SK-N-SH (cell line): ENCODE results near the gene IL17RB. TPM values are rescaled to one million over a fixed set of nuclear protein-coding genes. Genes with fewer than 3 reads are reported as not detected.

Experiments
- CTCF ChIA-PET: fragments of 300-600, 350-600 bp; formaldehyde crosslinking; extraction: SDS; loops from one replicate; lab custom pipeline; 2021; lab: Yijun Ruan, JAX
- POLR2A ChIA-PET: fragments of 350-600 bp; sonication (Branson Sonifier 250); formaldehyde crosslinking; extraction: SDS; loops from one replicate; lab custom pipeline; 2020; ENCODE audit warnings: antibody characterized with exemption, inconsistent platforms; lab: Yijun Ruan, JAX
- DNase-seq: peaks from one replicate; pipeline ENCODE4 v3.0.0; 2012
- H2AFZ ChIP-seq: fragments of 200-600 bp; sonication (generic); 2 replicates; pipeline ENCODE4 v1.8.1; 2016; ENCODE audit warnings: antibody characterized with exemption, mild to moderate bottlenecking, low read depth
- H3F3A ChIP-seq: fragments of 200-600 bp; sonication (generic); replicated peaks from 2 replicates; pipeline ENCODE3; 2016; ENCODE audit warnings: antibody characterized with exemption, mild to moderate bottlenecking; ENCODE audit not compliant: insufficient read depth
- H3K27ac ChIP-seq, 2 experiments: fragments of 200-500 bp in 1 of 2; fragments of 200-600 bp in 1 of 2; sonication (Bioruptor generic) in 1 of 2; sonication (generic), shearing (Covaris generic) in 1 of 2; 2 replicates each; pipeline versions ENCODE4 v1.5.1 to v1.6.1; 2014 to 2016; ENCODE audit warnings: low read depth in 2 of 2, inconsistent platforms in 1 of 2, low read length in 1 of 2, mild to moderate bottlenecking in 1 of 2, mixed read lengths in 1 of 2
- H3K27me3 ChIP-seq: fragments of 200-600 bp; sonication (generic), shearing (Covaris generic); 2 replicates; pipeline ENCODE4 v1.6.1; 2016; ENCODE audit warnings: mixed run types; ENCODE audit not compliant: insufficient read depth
- H3K36me3 ChIP-seq, 2 experiments: fragments of 200-500 bp in 1 of 2; fragments of 200-600 bp in 1 of 2; sonication (Bioruptor generic) in 1 of 2; sonication (generic) in 1 of 2; replicated peaks in 1 of 2; 2 replicates each; pipeline versions ENCODE3 to v1.5.1; 2014 to 2016; ENCODE audit warnings: low read length in 1 of 2, mild to moderate bottlenecking in 1 of 2; ENCODE audit not compliant: insufficient read depth in 2 of 2, control insufficient read depth in 1 of 2
- H3K4me1 ChIP-seq, 2 experiments: fragments of 200-500 bp in 1 of 2; fragments of 200-600 bp in 1 of 2; sonication (Bioruptor generic) in 1 of 2; sonication (generic), shearing (Covaris generic) in 1 of 2; 2 replicates each; pipeline versions ENCODE4 v1.5.1 to v1.6.1; 2014 to 2016; ENCODE audit warnings: low read depth in 1 of 2, low read length in 1 of 2, mixed run types in 1 of 2; ENCODE audit not compliant: insufficient read depth in 2 of 2, control insufficient read depth in 1 of 2
- H3K4me2 ChIP-seq: fragments of 200-600 bp; sonication (generic), shearing (Covaris generic); 2 replicates; pipeline ENCODE4 v1.6.1; 2017; ENCODE audit warnings: mixed run types
- H3K4me3 ChIP-seq, 2 experiments: fragments of 200-500 bp in 1 of 2; fragments of 200-600 bp in 1 of 2; sonication (Bioruptor generic) in 1 of 2; sonication (generic), shearing (Covaris generic) in 1 of 2; 2 replicates each; pipeline versions ENCODE4 v1.5.1 to v1.8.1; 2014 to 2016; ENCODE audit warnings: low read depth in 2 of 2, inconsistent platforms in 1 of 2, low read length in 1 of 2, mild to moderate bottlenecking in 1 of 2, mixed read lengths in 1 of 2, moderate library complexity in 1 of 2
- H3K79me2 ChIP-seq: fragments of 200-600 bp; sonication (generic); 2 replicates; pipeline ENCODE4 v1.8.1; 2017; ENCODE audit warnings: mild to moderate bottlenecking; ENCODE audit not compliant: insufficient read depth
- H3K9ac ChIP-seq: fragments of 200-600 bp; sonication (generic); 2 replicates; pipeline ENCODE4 v1.6.1; 2017; ENCODE audit warnings: mixed run types
- H3K9me2 ChIP-seq: fragments of 200-600 bp; sonication (generic); 2 replicates; pipeline ENCODE4 v1.6.1; 2017; ENCODE audit warnings: mixed run types
- H3K9me3 ChIP-seq: fragments of 200-600 bp; sonication (generic); 2 replicates; pipeline ENCODE4 v1.6.1; 2017; ENCODE audit warnings: mixed run types, mild to moderate bottlenecking, moderate library complexity
- H4K20me1 ChIP-seq: fragments of 200-600 bp; sonication (generic); 2 replicates; pipeline ENCODE4 v1.6.1; 2017; ENCODE audit warnings: mild to moderate bottlenecking, mixed run types; ENCODE audit not compliant: insufficient read depth
- ELF1 ChIP-seq: IDR thresholded peaks from 2 replicates; pipeline ENCODE4 v1.4.0; 2012
- EP300 ChIP-seq, 2 experiments: IDR thresholded peaks; 2 replicates each; pipeline versions ENCODE4 v1.4.0 to v1.6.1; 2012; ENCODE audit warnings: borderline replicate concordance in 1 of 2, low read depth in 1 of 2, low read length in 1 of 2
- FOXM1 ChIP-seq: IDR thresholded peaks from 2 replicates; pipeline ENCODE4 v1.4.0; 2012; ENCODE audit warnings: low read depth, mild to moderate bottlenecking
- JUND ChIP-seq: IDR thresholded peaks from 2 replicates; pipeline ENCODE4 v1.4.0; 2012
- MXI1 ChIP-seq: IDR thresholded peaks from 2 replicates; pipeline ENCODE4 v1.6.1; 2012; ENCODE audit warnings: mild to moderate bottlenecking, low read depth, low read length, improper control_type of control experiment
- NFIC ChIP-seq: IDR thresholded peaks from 2 replicates; pipeline ENCODE4 v1.4.0; 2012; ENCODE audit warnings: borderline replicate concordance
- RAD21 ChIP-seq: IDR thresholded peaks from 2 replicates; pipeline ENCODE4 v1.6.1; 2012; ENCODE audit warnings: mild to moderate bottlenecking, low read length
- RCOR1 ChIP-seq: fragments of 150-350 bp; IDR thresholded peaks from 2 replicates; pipeline ENCODE4 v1.6.1; 2017; ENCODE audit warnings: antibody characterized with exemption, low read length
- RFX5 ChIP-seq: IDR thresholded peaks from 2 replicates; pipeline ENCODE4 v1.6.1; 2012; ENCODE audit warnings: mild to moderate bottlenecking, improper control_type of control experiment, low read length
- RXRA ChIP-seq: IDR thresholded peaks from 2 replicates; pipeline ENCODE4 v1.4.0; 2012; ENCODE audit warnings: low read depth, mild to moderate bottlenecking, borderline replicate concordance
- SIN3A ChIP-seq: IDR thresholded peaks from 2 replicates; pipeline ENCODE4 v1.6.1; 2012; ENCODE audit warnings: low read depth, mild to moderate bottlenecking, low read length, moderate library complexity, borderline replicate concordance
- SMC3 ChIP-seq: IDR thresholded peaks from 2 replicates; pipeline ENCODE4 v1.6.1; 2012; ENCODE audit warnings: low read depth, low read length, improper control_type of control experiment
- TAF1 ChIP-seq: IDR thresholded peaks from 2 replicates; pipeline ENCODE4 v1.6.1; 2012; ENCODE audit warnings: low read depth, mild to moderate bottlenecking, low read length, moderate library complexity, borderline replicate concordance
- TCF12 ChIP-seq: IDR thresholded peaks from 2 replicates; pipeline ENCODE4 v1.4.0; 2012
- TEAD4 ChIP-seq: IDR thresholded peaks from 2 replicates; pipeline ENCODE4 v1.4.0; 2012; ENCODE audit warnings: mild to moderate bottlenecking, borderline replicate concordance; ENCODE audit not compliant: insufficient read depth
- YY1 ChIP-seq: IDR thresholded peaks from 2 replicates; pipeline ENCODE4 v1.4.0; 2012; ENCODE audit warnings: low read depth, mild to moderate bottlenecking
- WGBS: methylation state at CpG from one replicate; pipeline ENCODE4 v1.1.6; 2017; ENCODE audit warnings: low lambda C conversion rate; 5-methylcytosine and 5-hydroxymethylcytosine counted together
- polyA plus RNA-seq, 3 experiments: library from polyadenylated mRNA; depleted of rRNA; stranded (reverse); fragments of >200 nt; gene quantifications; 2 replicates each; pipeline ENCODE4 v1.2.3, GENCODE V29; 2012
- TF ChIP-seq, protein P1 (sequence below): IDR thresholded peaks from 2 replicates; pipeline ENCODE4 v1.4.0; 2012; ENCODE audit warnings: low read depth
- TF ChIP-seq, protein P2 (sequence below): IDR thresholded peaks from 2 replicates; pipeline ENCODE4 v1.6.1; 2012; ENCODE audit warnings: mild to moderate bottlenecking, low read depth, low read length, moderate library complexity
- TF ChIP-seq, protein P3 (sequence below): fragments of 150-350 bp; IDR thresholded peaks from 2 replicates; pipeline ENCODE4 v1.6.1; 2016; ENCODE audit warnings: mild to moderate bottlenecking, low read depth, low read length

IL17RB gene
- polyA plus RNA-seq, 1 of the 3 experiments (the other 2 are of a cell fraction) = 0.10 TPM

DNA sequence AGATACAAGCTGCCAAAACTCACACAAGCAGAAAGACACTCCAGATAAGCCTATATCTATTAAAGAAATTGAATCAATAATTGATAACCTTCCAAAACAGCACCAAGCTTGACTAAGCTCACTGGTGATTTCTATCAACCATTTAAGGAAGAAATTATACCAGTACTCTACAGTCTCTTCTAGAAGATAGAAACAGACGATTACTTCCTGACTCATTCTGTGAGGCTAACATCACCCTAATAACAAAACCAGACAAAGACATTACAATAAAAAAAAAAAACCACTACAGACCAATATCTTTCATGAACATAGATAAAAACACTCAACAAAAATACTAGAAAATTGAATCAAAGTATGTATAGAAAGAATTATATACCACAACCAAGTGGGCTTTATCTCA is 20.3 kb upstream of the IL17RB start:
- H3K27ac ChIP-seq = no peak overlapping the region
- no peak overlapping the region for H2AFZ ChIP-seq
- DNase-seq = no peak
- no peaks in the 10 kb centered on the region; a peak in 1 of 4 replicates for H3K4me1 ChIP-seq
- 41% methylated on average over 1 of the region's 1 CpG for WGBS
- no peaks in the 10 kb centered on the region for H3K27me3 ChIP-seq
- POLR2A ChIA-PET = no interaction called here
- no peaks in the 10 kb centered on the region for H3K9me2 ChIP-seq
- H3K36me3 ChIP-seq = no peaks in the 10 kb centered on the region
- H3K4me2 ChIP-seq = no peak overlapping the region
- no peak overlapping the region for H3K4me3 ChIP-seq
- H3K9ac ChIP-seq = no peak overlapping the region
- no peaks in the 10 kb centered on the region for H3K9me3 ChIP-seq
- no peaks in the 10 kb centered on the region for H3F3A ChIP-seq
- TF ChIP-seq, protein P1, sequence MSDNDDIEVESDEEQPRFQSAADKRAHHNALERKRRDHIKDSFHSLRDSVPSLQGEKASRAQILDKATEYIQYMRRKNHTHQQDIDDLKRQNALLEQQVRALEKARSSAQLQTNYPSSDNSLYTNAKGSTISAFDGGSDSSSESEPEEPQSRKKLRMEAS = no peak
- TF ChIP-seq TAF1 (no peak), YY1 (no peak), TEAD4 (no peak), MXI1 (no peak), TCF12 (no peak), RAD21 (no peak), FOXM1 (no peak), SMC3 (no peak)
- TF ChIP-seq, protein P2, sequence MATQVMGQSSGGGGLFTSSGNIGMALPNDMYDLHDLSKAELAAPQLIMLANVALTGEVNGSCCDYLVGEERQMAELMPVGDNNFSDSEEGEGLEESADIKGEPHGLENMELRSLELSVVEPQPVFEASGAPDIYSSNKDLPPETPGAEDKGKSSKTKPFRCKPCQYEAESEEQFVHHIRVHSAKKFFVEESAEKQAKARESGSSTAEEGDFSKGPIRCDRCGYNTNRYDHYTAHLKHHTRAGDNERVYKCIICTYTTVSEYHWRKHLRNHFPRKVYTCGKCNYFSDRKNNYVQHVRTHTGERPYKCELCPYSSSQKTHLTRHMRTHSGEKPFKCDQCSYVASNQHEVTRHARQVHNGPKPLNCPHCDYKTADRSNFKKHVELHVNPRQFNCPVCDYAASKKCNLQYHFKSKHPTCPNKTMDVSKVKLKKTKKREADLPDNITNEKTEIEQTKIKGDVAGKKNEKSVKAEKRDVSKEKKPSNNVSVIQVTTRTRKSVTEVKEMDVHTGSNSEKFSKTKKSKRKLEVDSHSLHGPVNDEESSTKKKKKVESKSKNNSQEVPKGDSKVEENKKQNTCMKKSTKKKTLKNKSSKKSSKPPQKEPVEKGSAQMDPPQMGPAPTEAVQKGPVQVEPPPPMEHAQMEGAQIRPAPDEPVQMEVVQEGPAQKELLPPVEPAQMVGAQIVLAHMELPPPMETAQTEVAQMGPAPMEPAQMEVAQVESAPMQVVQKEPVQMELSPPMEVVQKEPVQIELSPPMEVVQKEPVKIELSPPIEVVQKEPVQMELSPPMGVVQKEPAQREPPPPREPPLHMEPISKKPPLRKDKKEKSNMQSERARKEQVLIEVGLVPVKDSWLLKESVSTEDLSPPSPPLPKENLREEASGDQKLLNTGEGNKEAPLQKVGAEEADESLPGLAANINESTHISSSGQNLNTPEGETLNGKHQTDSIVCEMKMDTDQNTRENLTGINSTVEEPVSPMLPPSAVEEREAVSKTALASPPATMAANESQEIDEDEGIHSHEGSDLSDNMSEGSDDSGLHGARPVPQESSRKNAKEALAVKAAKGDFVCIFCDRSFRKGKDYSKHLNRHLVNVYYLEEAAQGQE = no peak
- CTCF ChIA-PET = no interaction called here
- no peaks in the 10 kb centered on the region for H3K79me2 ChIP-seq
- no peaks in the 10 kb centered on the region for H4K20me1 ChIP-seq

DNA sequence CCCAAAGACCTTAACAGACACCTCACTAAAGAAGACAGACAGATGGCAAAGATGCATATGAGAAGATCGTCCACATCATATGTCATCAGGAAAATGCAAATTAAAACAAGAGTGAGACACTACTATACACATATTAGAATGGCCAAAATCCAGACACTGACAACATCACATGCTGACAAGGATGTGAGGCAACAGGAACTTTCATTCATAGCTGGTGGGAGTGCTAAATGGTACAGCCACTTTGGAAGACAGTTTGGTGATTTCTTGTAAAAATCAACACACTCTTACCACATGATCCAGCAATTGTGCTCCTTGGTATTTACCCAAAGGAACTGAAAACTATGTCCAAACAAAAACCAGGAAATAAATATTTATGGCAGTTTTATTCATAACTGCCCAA is 17.8 kb upstream of the IL17RB start:
- Histone ChIP-seq H3K9me2 (no peaks in the 10 kb centered on the region), H3K9ac (no peak overlapping the region), H3F3A (no peaks in the 10 kb centered on the region), H3K4me1 (peaks cover 0 to 4% of the 10 kb centered on the region in 2 experiments; a peak in 1 of 4 replicates), H3K4me3 (no peak overlapping the region), H3K4me2 (no peak overlapping the region), H2AFZ (no peak overlapping the region), H4K20me1 (no peaks in the 10 kb centered on the region), H3K36me3 (no peaks in the 10 kb centered on the region), H3K79me2 (no peaks in the 10 kb centered on the region), H3K9me3 (no peaks in the 10 kb centered on the region), H3K27me3 (no peaks in the 10 kb centered on the region), H3K27ac (no peak overlapping the region)
- 46% methylated on average over 1 of the region's 1 CpG for WGBS
- TF ChIP-seq, protein P3, sequence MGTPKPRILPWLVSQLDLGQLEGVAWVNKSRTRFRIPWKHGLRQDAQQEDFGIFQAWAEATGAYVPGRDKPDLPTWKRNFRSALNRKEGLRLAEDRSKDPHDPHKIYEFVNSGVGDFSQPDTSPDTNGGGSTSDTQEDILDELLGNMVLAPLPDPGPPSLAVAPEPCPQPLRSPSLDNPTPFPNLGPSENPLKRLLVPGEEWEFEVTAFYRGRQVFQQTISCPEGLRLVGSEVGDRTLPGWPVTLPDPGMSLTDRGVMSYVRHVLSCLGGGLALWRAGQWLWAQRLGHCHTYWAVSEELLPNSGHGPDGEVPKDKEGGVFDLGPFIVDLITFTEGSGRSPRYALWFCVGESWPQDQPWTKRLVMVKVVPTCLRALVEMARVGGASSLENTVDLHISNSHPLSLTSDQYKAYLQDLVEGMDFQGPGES = no peak
- no peak for TF ChIP-seq EP300 (IDR thresholded peaks at IDR 0.05; ENCODE audit: borderline replicate concordance in 1 of 2, low read depth in 1 of 2, low read length in 1 of 2)
- TF ChIP-seq SIN3A = no peak
- no peak for TF ChIP-seq RCOR1
- no peak for TF ChIP-seq SMC3
- TF ChIP-seq RXRA = no peak
- no peak for TF ChIP-seq NFIC
- no peak for TF ChIP-seq TEAD4
- no peak for TF ChIP-seq MXI1
- TF ChIP-seq JUND = no peak
- TF ChIP-seq YY1 = no peak
- TF ChIP-seq RFX5 = no peak
- TF ChIP-seq FOXM1 = no peak
- no peak for TF ChIP-seq ELF1
- no peak for TF ChIP-seq TAF1
- no peak for DNase-seq
- ChIA-PET CTCF (interaction anchor here (1.4 kb wide), 1 partner anchor 12 kb away, joined by 3 read pairs; no protein-coding TSS in a partner anchor), POLR2A (no interaction called here)
